Measurements from ENCODE around the gene TMEM242.
A peak's percentile ranks its signal among the peaks of the same experiment; 100 is the strongest.

TMEM242 gene

DNA sequence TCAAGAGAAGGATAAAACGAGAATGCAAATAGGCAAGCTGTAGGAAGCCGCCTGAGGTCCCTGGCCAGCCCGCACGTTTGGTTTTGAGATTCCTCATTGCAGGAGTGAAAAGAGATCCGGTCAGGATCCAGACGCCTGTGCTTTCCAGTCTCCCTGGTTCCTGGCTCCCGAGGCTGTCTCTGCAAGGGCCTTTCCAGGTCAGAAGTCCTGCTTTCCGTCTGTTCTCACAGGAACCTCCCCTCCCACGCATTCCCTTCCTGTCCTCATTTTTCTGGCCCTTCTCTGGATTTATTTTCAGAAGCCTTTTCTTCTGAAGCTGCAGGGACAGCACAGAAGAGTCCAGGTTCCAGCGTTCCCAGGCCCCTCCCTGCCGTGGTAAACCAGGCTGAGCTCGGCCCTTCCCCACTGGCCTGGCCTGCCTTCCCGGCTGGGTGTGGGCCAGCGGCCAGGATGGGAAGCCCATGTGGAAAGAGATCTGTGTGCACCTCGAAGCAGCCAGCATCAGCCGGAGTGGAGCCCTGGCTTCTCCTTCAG is 54.0 kb downstream of the TMEM242 start:
- TF ChIP-seq, protein P1, sequence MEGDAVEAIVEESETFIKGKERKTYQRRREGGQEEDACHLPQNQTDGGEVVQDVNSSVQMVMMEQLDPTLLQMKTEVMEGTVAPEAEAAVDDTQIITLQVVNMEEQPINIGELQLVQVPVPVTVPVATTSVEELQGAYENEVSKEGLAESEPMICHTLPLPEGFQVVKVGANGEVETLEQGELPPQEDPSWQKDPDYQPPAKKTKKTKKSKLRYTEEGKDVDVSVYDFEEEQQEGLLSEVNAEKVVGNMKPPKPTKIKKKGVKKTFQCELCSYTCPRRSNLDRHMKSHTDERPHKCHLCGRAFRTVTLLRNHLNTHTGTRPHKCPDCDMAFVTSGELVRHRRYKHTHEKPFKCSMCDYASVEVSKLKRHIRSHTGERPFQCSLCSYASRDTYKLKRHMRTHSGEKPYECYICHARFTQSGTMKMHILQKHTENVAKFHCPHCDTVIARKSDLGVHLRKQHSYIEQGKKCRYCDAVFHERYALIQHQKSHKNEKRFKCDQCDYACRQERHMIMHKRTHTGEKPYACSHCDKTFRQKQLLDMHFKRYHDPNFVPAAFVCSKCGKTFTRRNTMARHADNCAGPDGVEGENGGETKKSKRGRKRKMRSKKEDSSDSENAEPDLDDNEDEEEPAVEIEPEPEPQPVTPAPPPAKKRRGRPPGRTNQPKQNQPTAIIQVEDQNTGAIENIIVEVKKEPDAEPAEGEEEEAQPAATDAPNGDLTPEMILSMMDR (IDR thresholded peaks at IDR 0.05; ENCODE audit: low read depth, low read length, missing control alignments), result no peak
- DNase-seq (ENCODE audit: extremely low read depth, low read depth), result peak; percentile 12
- H3K4me3 ChIP-seq (replicated peaks; ENCODE audit: low read depth, low read length), result no peak overlapping the region

DNA sequence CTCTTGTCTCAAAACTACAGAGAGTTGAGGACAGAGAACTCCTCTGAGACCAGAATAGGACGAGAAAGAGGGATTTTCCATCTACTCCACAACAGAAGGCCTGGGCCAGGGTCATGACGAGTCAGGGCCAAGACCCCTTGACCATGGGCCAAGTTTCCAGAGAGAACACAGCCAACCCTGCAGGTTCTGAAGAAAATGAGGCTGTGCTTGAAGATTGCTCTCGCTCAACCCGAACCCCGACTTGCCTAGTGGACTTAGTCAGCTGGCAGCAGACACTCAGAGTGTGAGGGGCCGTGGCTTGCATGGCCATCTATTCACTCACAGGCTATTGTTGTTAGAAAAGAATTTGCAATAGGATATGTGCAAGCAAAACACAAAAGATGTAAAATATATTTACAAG is 54.5 kb downstream of the TMEM242 start:
- no peak for DNase-seq (ENCODE audit: extremely low read depth, low read depth)
- TF ChIP-seq, protein P1 (IDR thresholded peaks at IDR 0.05; ENCODE audit: low read depth, low read length, missing control alignments), result no peak
- no peak overlapping the region for H3K4me3 ChIP-seq (replicated peaks; ENCODE audit: low read depth, low read length)

DNA sequence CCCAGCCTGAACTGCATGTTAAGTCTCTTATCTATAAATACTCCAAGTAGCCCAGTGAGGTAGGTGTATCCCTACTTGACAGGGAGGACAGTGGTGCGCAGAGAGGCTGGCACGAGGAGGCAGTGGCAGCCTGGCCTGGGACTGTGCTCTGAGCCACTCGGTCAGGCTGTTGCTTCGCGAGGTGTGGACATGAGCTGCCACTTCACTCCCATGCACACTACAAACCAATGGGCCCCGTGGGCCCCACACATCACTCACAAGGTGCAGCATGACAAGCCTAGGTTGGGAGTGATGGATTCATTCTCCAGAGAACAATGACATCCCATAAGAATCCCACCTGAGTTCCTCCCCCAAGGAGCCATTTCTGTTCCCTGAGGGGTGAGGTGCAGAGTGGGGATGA is 54.9 kb downstream of the TMEM242 start:
- no peak overlapping the region for H3K4me3 ChIP-seq (replicated peaks; ENCODE audit: low read depth, low read length)
- DNase-seq (ENCODE audit: extremely low read depth, low read depth), result no peak
- TF ChIP-seq, protein P1 (IDR thresholded peaks at IDR 0.05; ENCODE audit: low read depth, low read length, missing control alignments), result no peak

DNA sequence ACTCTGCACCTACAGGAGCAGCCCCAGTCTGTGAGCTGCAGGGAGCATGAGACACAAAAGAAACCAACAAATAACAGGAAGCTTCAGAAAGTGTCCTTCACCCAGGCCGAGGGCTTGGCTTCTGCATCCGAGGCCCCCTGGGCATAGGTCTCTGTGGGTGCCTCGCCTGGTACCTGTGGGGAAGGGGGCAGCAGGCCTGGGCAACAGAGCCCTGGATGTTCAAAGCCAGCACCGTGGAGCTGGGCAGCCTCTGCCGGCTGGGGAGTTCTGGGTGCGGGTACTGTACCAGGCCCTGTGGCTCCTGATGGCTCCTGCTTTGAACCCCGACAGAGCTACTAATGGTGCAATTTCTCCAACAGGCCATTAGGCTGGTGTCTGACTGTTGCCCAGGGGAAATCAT is 55.7 kb downstream of the TMEM242 start:
- H3K4me3 ChIP-seq (replicated peaks; ENCODE audit: low read depth, low read length), result no peak overlapping the region
- no peak for DNase-seq (ENCODE audit: extremely low read depth, low read depth)
- TF ChIP-seq, protein P1 (IDR thresholded peaks at IDR 0.05; ENCODE audit: low read depth, low read length, missing control alignments), result no peak

DNA sequence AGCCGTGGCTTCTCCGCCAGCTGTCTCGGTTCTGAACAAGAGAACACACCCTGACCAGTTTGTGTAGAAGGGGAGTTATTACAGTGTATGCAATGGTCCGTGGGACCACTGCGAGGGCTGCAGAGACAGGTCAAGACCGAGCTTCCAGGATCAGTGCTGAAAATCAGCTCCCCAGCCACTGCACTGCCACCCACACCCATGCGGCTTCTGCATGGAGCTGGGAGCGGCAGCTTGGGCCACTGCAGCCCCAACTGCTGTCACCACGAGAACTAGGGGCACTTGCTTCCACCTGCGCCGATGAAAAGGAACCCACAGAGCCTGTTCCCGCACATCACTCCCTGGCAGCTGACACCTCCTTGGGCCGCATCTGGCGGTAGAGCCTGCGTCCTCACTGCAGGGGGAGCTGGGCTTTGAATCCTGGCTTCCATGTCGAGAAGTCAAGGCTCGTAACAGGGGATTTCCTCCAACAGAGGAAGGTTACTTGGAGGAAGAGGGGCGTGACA is 56.2 kb downstream of the TMEM242 start:
- no peak overlapping the region for H3K4me3 ChIP-seq (replicated peaks; ENCODE audit: low read depth, low read length)
- DNase-seq (ENCODE audit: extremely low read depth, low read depth), result no peak
- TF ChIP-seq, protein P1 (IDR thresholded peaks at IDR 0.05; ENCODE audit: low read depth, low read length, missing control alignments), result no peak

DNA sequence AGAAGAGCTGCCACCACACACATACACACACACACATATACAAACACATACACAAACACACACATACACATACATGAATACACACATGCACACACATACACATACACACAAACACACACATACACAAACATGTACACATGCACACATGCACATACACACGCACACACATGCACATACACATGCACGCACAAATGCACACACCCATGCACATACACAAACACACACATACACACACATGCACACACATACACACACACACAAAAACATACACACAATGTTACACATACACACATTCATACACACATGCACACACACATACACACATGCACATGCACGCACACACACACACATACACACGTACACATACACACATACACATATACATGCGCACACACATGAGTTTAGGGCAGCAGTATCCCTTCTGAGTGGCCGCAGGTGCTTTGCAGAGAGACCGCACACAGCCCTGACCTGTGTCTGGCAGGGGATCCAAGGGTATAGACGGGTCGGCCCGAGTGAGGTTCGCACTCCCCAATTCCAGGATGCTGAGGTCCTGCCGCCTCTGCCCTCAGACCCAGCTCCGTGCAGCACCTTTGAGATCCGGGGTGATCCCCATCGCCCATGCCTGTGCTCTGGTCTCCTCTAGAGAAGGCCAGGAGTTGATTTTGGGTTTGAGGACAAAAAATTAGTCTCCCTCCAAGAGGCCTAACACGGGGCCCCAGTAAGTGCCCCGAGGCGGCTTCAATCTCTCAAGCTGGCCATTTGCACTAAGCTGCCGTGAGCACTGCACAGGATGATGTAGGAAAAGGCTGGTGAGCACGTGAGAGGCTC is 56.8 kb downstream of the TMEM242 start:
- DNase-seq (ENCODE audit: extremely low read depth, low read depth), result no peak
- H3K4me3 ChIP-seq (replicated peaks; ENCODE audit: low read depth, low read length), result no peak overlapping the region
- TF ChIP-seq, protein P1 (IDR thresholded peaks at IDR 0.05; ENCODE audit: low read depth, low read length, missing control alignments), result no peak
